ENCODE data around the gene SLC37A3.
"Not testable (repeated sequence)": the region's sequence is repeated elsewhere in the genome, so short reads cannot be mapped to it uniquely, and the experiment has no call there.

Gene SLC37A3

DNA sequence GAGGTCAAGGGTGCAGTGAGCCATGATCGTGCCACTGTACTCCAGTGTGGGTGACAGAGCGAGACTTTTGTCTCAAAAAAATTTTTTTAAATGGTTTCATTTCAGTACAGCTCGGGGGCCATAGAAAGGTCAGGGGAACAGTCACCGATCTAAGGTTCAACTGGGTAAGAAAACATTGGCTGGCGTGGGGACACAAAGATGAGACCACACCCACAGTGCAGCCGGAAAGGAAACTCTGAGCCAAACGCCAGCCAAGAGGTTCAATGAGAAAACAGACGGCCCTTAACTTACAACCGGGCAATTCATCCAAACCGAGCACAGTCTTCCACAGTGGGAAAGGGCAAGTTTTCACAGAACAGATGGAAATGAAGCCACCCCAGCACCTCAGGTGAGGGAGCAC, 65.1 kb downstream of the SLC37A3 start:
- Histone ChIP-seq H3K4me3 (no peak overlapping the region), H3K27me3 (no peaks in the 10 kb centered on the region), H3K4me1 (peaks cover 15 to 35% (median 26%) of the 10 kb centered on the region in 10 experiments), H3K36me3 (peaks cover 33 to 76% (median 61%) of the 10 kb centered on the region in 11 experiments), H3K9ac (no peak overlapping the region), H4K20me1 (peaks cover 0 to 56% (median 0%) of the 10 kb centered on the region in 11 experiments; a peak in 7 of 22 replicates), H3K9me3 (replicated peaks in 1 of 11) (no peaks in the 10 kb centered on the region), H3K4me2 (no peak overlapping the region), H3K27ac (no peak overlapping the region)
- TF ChIP-seq Cebpa-rat (IDR thresholded peaks at IDR 0.05), result no peak

DNA sequence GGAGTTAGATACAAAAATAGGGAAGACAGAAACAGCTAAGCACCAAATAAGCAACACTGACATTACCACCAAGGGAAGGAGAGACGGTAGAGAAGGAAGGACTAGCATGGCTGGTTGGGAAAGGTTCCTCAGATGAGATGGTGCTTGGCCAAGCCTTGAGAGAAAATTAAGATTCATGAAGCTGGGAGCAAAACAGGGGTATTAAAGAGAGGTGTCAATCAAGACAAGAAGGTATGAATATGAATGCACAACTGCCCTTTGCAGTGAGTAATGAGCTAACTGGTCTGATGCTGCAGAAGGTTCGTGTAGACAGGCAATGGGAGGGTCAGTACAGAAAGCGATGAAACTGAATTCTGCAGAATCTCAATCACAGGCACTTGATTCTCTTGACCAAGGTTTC, 67.7 kb downstream of the SLC37A3 start:
- Histone ChIP-seq H3K27ac (no peak overlapping the region), H3K4me1 (peaks cover 14 to 60% (median 30%) of the 10 kb centered on the region in 10 experiments), H3K36me3 (peaks cover 25 to 50% (median 37%) of the 10 kb centered on the region in 11 experiments), H3K4me2 (peak overlapping the region in 10 of 11 experiments; percentile 5 to 64 (median 44); a peak in 17 of 22 replicates), H3K9ac (no peak overlapping the region), H3K27me3 (no peaks in the 10 kb centered on the region), H3K9me3 (replicated peaks in 1 of 11) (no peaks in the 10 kb centered on the region), H3K4me3 (no peak overlapping the region), H4K20me1 (peaks cover 0 to 52% (median 0%) of the 10 kb centered on the region in 11 experiments; a peak in 6 of 22 replicates)
- TF ChIP-seq Cebpa-rat (IDR thresholded peaks at IDR 0.05), result no peak

DNA sequence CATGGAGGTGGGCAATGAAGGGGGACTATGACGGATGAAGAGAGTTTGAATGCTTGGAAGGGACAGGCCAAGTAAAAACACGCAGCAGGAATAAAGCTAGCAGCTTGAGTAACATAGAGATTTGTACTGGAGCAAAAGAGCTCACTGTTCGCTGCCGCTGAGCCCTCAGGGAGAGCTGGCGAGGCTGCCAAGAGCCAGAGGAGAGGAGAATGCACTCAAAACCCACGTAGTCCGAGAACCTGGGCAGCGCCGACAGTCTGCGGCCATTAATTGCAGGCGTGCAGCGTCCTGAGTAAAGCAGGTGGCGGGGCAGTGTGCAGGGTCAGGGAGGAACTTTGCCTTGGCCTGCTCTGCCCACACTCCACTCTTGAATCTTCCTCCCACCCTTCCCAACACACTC, 68.2 kb downstream of the SLC37A3 start:
- H3K4me2 ChIP-seq, result peak overlapping the region in 9 of 11 experiments; percentile 29 to 64 (median 45); a peak in 16 of 22 replicates
- no peaks in the 10 kb centered on the region for H3K9me3 ChIP-seq (replicated peaks in 1 of 11)
- no peak overlapping the region for H3K9ac ChIP-seq
- peaks cover 20 to 45% (median 33%) of the 10 kb centered on the region in 11 experiments for H3K36me3 ChIP-seq
- H3K27me3 ChIP-seq, result no peaks in the 10 kb centered on the region
- H3K4me1 ChIP-seq, result peaks cover 14 to 64% (median 31%) of the 10 kb centered on the region in 10 experiments
- H3K27ac ChIP-seq, result no peak overlapping the region
- H3K4me3 ChIP-seq, result no peak overlapping the region
- TF ChIP-seq Cebpa-rat (IDR thresholded peaks at IDR 0.05), result no peak
- peaks cover 0 to 51% (median 0%) of the 10 kb centered on the region in 11 experiments; a peak in 6 of 22 replicates for H4K20me1 ChIP-seq

GRCh38 chr7:140327261-140327661, 71.1 kb downstream of the SLC37A3 start:
- Histone ChIP-seq H3K36me3 (peaks cover 0 to 17% (median 7%) of the 10 kb centered on the region in 11 experiments; a peak in 8 of 22 replicates), H4K20me1 (peaks cover 0 to 25% (median 0%) of the 10 kb centered on the region in 11 experiments; a peak in 6 of 22 replicates), H3K4me3 (no peak overlapping the region), H3K27me3 (no peaks in the 10 kb centered on the region), H3K9ac (peak overlapping the region in 2 of 11 experiments; percentile 40 to 67; a peak in 2 of 22 replicates), H3K27ac (no peak overlapping the region), H3K9me3 (replicated peaks in 1 of 11) (no peaks in the 10 kb centered on the region), H3K4me1 (peaks cover 14 to 63% (median 28%) of the 10 kb centered on the region in 10 experiments), H3K4me2 (peak overlapping the region in 4 of 11 experiments; percentile 27 to 75 (median 56); a peak in 3 of 22 replicates)
- no peak for TF ChIP-seq Cebpa-rat (IDR thresholded peaks at IDR 0.05)

- peak overlapping the region in 6 of 11 experiments; percentile 3 to 67 (median 52); a peak in 9 of 22 replicates for H3K9ac ChIP-seq
- peaks cover 0 to 8% (median 0%) of the 10 kb centered on the region in 11 experiments; a peak in 4 of 22 replicates for H3K36me3 ChIP-seq
- peaks cover 0 to 18% (median 0%) of the 10 kb centered on the region in 11 experiments; a peak in 5 of 22 replicates for H4K20me1 ChIP-seq
- no peak overlapping the region for H3K4me3 ChIP-seq
- H3K4me2 ChIP-seq, result peak overlapping the region in 8 of 11 experiments; percentile 5 to 75 (median 50); a peak in 12 of 22 replicates
- no peaks in the 10 kb centered on the region for H3K27me3 ChIP-seq
- no peak for TF ChIP-seq Cebpa-rat (IDR thresholded peaks at IDR 0.05)
- H3K4me1 ChIP-seq, result peaks cover 13 to 56% (median 24%) of the 10 kb centered on the region in 10 experiments
- peak overlapping the region in 4 of 11 experiments; percentile 2 to 51 (median 46); a peak in 6 of 22 replicates for H3K27ac ChIP-seq
- H3K9me3 ChIP-seq (replicated peaks in 1 of 11), result no peaks in the 10 kb centered on the region
Observed at GRCh38 chr7:140326116-140326928, 72.0 kb downstream of the SLC37A3 start.

DNA sequence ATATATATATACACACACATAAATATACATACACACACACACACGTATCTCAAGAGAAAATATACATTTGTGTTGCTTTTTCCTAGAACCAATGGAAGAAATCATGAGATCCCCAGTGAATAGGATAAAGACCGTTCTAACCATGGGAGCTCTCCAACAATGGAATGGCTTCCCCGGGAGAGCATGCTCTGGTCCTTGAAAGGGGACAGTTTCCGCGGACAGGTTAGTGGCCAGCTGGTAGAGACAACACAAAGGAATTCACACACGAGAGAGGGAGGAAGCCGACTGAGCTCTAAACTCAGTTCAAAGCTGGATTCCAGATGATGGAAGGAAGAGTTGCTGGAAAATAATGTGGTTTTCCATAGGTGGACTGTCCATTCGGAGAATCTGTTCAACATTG, 72.7 kb downstream of the SLC37A3 start:
- Histone ChIP-seq H3K9ac (peak overlapping the region in 3 of 11 experiments; percentile 49 to 56 (median 49); a peak in 3 of 22 replicates), H3K27me3 (no peaks in the 10 kb centered on the region), H4K20me1 (peaks cover 0 to 14% (median 0%) of the 10 kb centered on the region in 11 experiments; a peak in 4 of 22 replicates), H3K4me2 (peak overlapping the region in 5 of 11 experiments; percentile 45 to 75 (median 58); a peak in 10 of 22 replicates), H3K36me3 (peaks cover 0 to 8% (median 0%) of the 10 kb centered on the region in 11 experiments; a peak in 1 of 22 replicates), H3K27ac (peak overlapping the region in 4 of 11 experiments; percentile 2 to 51 (median 46); a peak in 5 of 22 replicates), H3K9me3 (replicated peaks in 1 of 11) (no peaks in the 10 kb centered on the region), H3K4me3 (no peak overlapping the region), H3K4me1 (peaks cover 6 to 51% (median 19%) of the 10 kb centered on the region in 10 experiments)
- TF ChIP-seq Cebpa-rat (IDR thresholded peaks at IDR 0.05), result no peak

GRCh38 chr7:140324714-140325113, 73.6 kb downstream of the SLC37A3 start:
- Histone ChIP-seq H3K4me2 (no peak overlapping the region), H4K20me1 (peaks cover 0 to 6% (median 0%) of the 10 kb centered on the region in 11 experiments; a peak in 1 of 22 replicates), H3K9me3 (replicated peaks in 1 of 11) (peaks cover 0 to 8% (median 0%) of the 10 kb centered on the region in 11 experiments; a peak in 3 of 22 replicates), H3K36me3 (no peaks in the 10 kb centered on the region), H3K4me1 (peaks cover 0 to 51% (median 11%) of the 10 kb centered on the region in 10 experiments; a peak in 13 of 20 replicates), H3K27ac (no peak overlapping the region), H3K4me3 (no peak overlapping the region), H3K9ac (no peak overlapping the region), H3K27me3 (no peaks in the 10 kb centered on the region)
- TF ChIP-seq Cebpa-rat (IDR thresholded peaks at IDR 0.05), result no peak

- H3K4me1 ChIP-seq, result peaks cover 0 to 68% (median 17%) of the 10 kb centered on the region in 10 experiments; a peak in 14 of 20 replicates
- 0 out of 22 replicates have a peak, but pooled peaks cover 0 to 6% (median 0%) of the 10 kb centered on the region in 11 experiments for H4K20me1 ChIP-seq
- no peak overlapping the region for H3K4me3 ChIP-seq
- H3K36me3 ChIP-seq, result no peaks in the 10 kb centered on the region
- no peak overlapping the region for H3K9ac ChIP-seq
- no peak overlapping the region for H3K27ac ChIP-seq
- TF ChIP-seq Cebpa-rat (IDR thresholded peaks at IDR 0.05), result no peak
- no peaks in the 10 kb centered on the region for H3K27me3 ChIP-seq
- peaks cover 0 to 12% (median 0%) of the 10 kb centered on the region in 11 experiments; a peak in 3 of 22 replicates for H3K9me3 ChIP-seq (replicated peaks in 1 of 11)
- peak overlapping the region in 1 of 11 experiments; percentile 12; a peak in 2 of 22 replicates for H3K4me2 ChIP-seq
Observed at GRCh38 chr7:140322759-140323158, 75.6 kb downstream of the SLC37A3 start.

GRCh38 chr7:140320078-140320477, 78.3 kb downstream of the SLC37A3 start:
- not testable (repeated sequence) for H3K27me3 ChIP-seq, H4K20me1 ChIP-seq, H3K36me3 ChIP-seq, H3K27ac ChIP-seq, H3K4me3 ChIP-seq, H3K9ac ChIP-seq
- H3K4me2 ChIP-seq, result peak overlapping the region in 4 of 11 experiments; percentile 21 to 57 (median 47); a peak in 6 of 22 replicates
- H3K4me1 ChIP-seq, result peaks cover 7 to 68% (median 34%) of the 10 kb centered on the region in 10 experiments; a peak in 18 of 20 replicates
- H3K9me3 ChIP-seq (replicated peaks in 1 of 11), result peaks cover 0 to 12% (median 0%) of the 10 kb centered on the region in 11 experiments; a peak in 3 of 22 replicates
